ENCODE data around the gene PSENEN.

DNA sequence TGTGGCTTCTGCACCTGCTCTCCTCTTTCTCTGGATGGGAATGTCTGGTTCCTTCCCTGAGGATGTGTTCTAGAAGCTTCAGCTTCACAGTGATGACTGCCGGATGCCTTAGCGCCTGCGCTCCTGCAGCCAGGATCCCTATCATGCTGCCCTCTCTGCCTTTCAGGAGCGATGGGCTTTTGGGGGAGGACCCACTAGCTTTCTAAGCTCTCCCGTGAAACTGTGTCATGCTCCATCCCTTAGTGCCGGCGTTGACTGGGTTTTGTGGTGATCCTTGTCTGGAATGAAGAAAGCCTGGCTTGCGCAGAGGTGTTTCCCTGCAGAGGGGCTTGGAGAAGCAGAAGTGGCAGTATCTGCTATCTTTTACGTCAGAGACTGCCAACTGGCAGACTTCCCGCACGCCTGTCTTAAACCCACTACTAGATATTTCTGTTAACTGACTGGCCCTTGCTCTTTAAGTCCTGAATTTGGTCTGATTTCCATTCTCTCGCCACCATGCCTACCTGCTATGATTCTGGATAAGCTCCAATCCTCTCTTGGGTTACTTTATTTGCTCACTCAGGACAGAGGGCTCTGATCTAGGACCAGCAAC lies 31.5 kb upstream of the PSENEN start:
- TF ChIP-seq CTCF (IDR thresholded peaks at IDR 0.05) (no peak), POLR2A (IDR thresholded peaks at IDR 0.05) (no peak)

Data from Peyer's patch (tissue), 4 donors.